Activated B cell treated with CpG ODN at 0.5 μM for 24 hours (primary cell): ENCODE measurements around the gene FAAP100. TPM values are rescaled to one million over a fixed set of nuclear protein-coding genes. Genes with fewer than 3 reads are reported as not detected.

Experiments
- ATAC-seq: fragments of 200-7000 bp; cut with Tn5 transposase; one replicate; pipeline ENCODE4 v1.10.0; 2021; ENCODE audit warnings: low read depth, mild to moderate bottlenecking, moderate library complexity
- CTCF ChIA-PET: fragments of 350-600 bp; sonication (Branson Sonifier 250); formaldehyde crosslinking; loops from one replicate; lab custom pipeline; 2021; ENCODE audit warnings: antibody characterized with exemption; lab: Charles Lee
- POLR2A ChIA-PET: fragments of 350-600 bp; sonication (Branson Sonifier 250); formaldehyde crosslinking; loops from one replicate; lab custom pipeline; 2021; ENCODE audit warnings: antibody characterized with exemption; lab: Charles Lee
- DNase-seq: peaks from one replicate; pipeline ENCODE4 v3.0.0; 2022
- H3K27ac Mint-ChIP-seq: one replicate; pipeline ENCODE4 v1.8.0; 2020; ENCODE audit warnings: mixed read lengths
- H3K27me3 Mint-ChIP-seq: one replicate; pipeline ENCODE4 v1.8.0; 2021; ENCODE audit warnings: mixed read lengths
- H3K36me3 Mint-ChIP-seq: one replicate; pipeline ENCODE4 v1.8.0; 2021; ENCODE audit warnings: low read depth, mixed read lengths
- H3K4me1 Mint-ChIP-seq: one replicate; pipeline ENCODE4 v1.8.0; 2021; ENCODE audit warnings: mixed read lengths
- H3K4me3 Mint-ChIP-seq: one replicate; pipeline ENCODE4 v1.8.0; 2020; ENCODE audit warnings: mild to moderate bottlenecking, mixed read lengths
- H3K9me3 Mint-ChIP-seq: one replicate; pipeline ENCODE4 v1.8.0; 2020; ENCODE audit warnings: mixed read lengths
- intact Hi-C: fragments of 100-400 bp; cut with micrococcal nuclease; formaldehyde crosslinking; loops from one replicate; pipeline ENCODE4 v1.15.1; 2024
- total RNA-seq: library from RNA; stranded (reverse); gene quantifications from 2 replicates; pipeline ENCODE4 v1.2.3, GENCODE V29; 2022
- TF ChIP-seq, protein P1 (sequence below): fragments of 200-600 bp; IDR thresholded peaks from one replicate; pipeline ENCODE4 v1.8.0; 2022; ENCODE audit warnings: antibody characterized with exemption, mild to moderate bottlenecking

Gene FAAP100
- total RNA-seq, 1 donor from 2014 or later: 48.2 TPM

DNA sequence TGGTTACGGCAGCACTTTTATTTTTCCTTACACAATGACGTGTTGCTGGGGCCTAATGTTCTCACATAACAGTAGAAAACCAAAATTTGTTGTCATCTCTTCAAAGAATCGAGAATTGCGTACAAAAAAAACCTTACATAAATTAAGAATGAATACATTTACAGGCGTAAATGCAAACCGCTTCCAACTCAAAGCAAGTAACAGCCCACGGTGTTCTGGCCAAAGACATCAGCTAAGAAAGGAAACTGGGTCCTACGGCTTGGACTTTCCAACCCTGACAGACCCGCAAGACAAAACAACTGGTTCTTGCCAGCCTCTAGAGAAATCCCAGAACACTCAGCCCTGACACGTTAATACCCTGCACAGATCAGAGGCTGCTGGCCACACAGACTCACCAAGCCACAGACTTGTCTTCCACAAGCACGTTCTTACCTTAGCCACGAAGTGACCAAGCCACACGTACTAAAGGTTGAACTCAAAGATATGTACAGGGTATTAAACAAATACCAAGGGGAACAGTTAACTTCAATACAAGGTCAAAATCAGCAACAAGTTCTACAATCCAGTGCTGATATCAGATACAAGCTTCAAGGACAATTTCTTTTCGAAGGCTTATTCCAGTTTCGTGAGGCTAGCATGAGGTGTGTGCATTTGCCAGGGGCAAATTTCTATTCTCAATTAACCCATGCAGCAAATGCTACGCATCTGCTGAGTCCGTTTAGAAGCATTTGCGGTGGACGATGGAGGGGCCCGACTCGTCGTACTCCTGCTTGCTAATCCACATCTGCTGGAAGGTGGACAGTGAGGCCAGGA lies 42.0 kb downstream of the FAAP100 start:
- H3K9me3 Mint-ChIP-seq: no peaks in the 10 kb centered on the region
- peak overlapping the region; percentile 99 for H3K4me3 Mint-ChIP-seq
- CTCF ChIA-PET: interaction anchor here (1.4 to 1.8 kb wide), 2 partner anchors 25 to 88 kb away, joined by 3 read pairs; no protein-coding TSS in a partner anchor
- H3K27ac Mint-ChIP-seq: peak overlapping the region; percentile 92
- DNase-seq (no peak), ATAC-seq (no peak)
- H3K4me1 Mint-ChIP-seq: peaks cover 35% of the 10 kb centered on the region
- POLR2A ChIA-PET: interaction anchor here (1.2 to 14.0 kb wide), 12 partner anchors 8 to 1698 kb away, joined by 3 to 188 read pairs (median 12); partner anchors contain the start of genes FAAP100 and SLC38A10
- intact Hi-C loops: loop anchor here (5.0 to 10.0 kb wide), 5 partner anchors 355 to 1705 kb away; partner anchors contain the start of genes EIF4A3, FASN and P4HB
- H3K27me3 Mint-ChIP-seq: no peaks in the 10 kb centered on the region
- H3K36me3 Mint-ChIP-seq: peaks cover 48% of the 10 kb centered on the region
- TF ChIP-seq, protein P1, sequence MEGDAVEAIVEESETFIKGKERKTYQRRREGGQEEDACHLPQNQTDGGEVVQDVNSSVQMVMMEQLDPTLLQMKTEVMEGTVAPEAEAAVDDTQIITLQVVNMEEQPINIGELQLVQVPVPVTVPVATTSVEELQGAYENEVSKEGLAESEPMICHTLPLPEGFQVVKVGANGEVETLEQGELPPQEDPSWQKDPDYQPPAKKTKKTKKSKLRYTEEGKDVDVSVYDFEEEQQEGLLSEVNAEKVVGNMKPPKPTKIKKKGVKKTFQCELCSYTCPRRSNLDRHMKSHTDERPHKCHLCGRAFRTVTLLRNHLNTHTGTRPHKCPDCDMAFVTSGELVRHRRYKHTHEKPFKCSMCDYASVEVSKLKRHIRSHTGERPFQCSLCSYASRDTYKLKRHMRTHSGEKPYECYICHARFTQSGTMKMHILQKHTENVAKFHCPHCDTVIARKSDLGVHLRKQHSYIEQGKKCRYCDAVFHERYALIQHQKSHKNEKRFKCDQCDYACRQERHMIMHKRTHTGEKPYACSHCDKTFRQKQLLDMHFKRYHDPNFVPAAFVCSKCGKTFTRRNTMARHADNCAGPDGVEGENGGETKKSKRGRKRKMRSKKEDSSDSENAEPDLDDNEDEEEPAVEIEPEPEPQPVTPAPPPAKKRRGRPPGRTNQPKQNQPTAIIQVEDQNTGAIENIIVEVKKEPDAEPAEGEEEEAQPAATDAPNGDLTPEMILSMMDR: no peak

DNA sequence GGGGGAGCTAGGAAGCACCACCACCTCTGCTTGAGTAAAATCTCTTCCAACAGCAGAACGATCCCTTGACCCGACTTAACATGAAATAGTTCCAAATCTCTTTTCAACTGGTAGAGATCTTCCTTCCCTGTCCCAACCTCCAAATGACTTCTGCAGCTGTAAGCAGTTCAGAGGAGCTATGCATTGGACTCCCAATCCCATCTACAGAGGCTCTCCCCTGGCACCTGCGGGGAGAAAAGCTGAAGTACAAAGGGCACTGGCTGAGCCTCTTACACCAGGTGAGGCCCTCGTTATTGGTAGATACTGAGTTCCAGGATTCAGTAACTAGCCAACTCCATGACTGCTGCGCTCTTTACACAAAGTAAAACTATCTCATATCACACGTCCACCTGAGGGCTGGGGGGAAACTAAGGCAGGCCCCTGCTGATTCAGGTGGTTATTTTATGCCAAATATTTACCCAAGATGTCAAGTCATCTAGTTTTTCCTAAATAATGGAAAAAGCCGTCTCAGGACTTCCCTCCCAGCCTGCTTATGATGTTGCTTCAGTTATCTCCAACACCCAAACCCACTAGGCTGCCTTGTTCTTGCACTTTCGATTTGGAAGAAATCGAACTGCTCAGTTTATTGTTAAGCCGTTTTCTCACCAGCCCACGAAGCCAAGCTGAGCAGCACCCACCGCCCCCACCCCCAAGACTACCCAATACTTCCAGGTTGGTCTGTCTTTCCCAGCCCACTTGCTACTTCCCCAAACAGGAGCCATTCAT lies 42.8 kb downstream of the FAAP100 start:
- H3K4me3 Mint-ChIP-seq: peak overlapping the region; percentile 99
- ATAC-seq (no peak), DNase-seq (no peak)
- H3K27me3 Mint-ChIP-seq: no peaks in the 10 kb centered on the region
- POLR2A ChIA-PET: interaction anchor here (0.5 to 14.0 kb wide), 19 partner anchors 9 to 1698 kb away, joined by 3 to 188 read pairs (median 4); partner anchors contain the start of genes CBX4, FAAP100, MRPL12 and SLC38A10
- H3K27ac Mint-ChIP-seq: peak overlapping the region; percentile 76
- H3K4me1 Mint-ChIP-seq: peaks cover 35% of the 10 kb centered on the region
- intact Hi-C loops: no loop called here
- TF ChIP-seq, protein P1: no peak
- no peaks in the 10 kb centered on the region for H3K9me3 Mint-ChIP-seq
- CTCF ChIA-PET: interaction anchor here (0.9 to 1.8 kb wide), 5 partner anchors 24 to 217 kb away, joined by 3 to 6 read pairs (median 3); no protein-coding TSS in a partner anchor
- peaks cover 47% of the 10 kb centered on the region for H3K36me3 Mint-ChIP-seq

DNA sequence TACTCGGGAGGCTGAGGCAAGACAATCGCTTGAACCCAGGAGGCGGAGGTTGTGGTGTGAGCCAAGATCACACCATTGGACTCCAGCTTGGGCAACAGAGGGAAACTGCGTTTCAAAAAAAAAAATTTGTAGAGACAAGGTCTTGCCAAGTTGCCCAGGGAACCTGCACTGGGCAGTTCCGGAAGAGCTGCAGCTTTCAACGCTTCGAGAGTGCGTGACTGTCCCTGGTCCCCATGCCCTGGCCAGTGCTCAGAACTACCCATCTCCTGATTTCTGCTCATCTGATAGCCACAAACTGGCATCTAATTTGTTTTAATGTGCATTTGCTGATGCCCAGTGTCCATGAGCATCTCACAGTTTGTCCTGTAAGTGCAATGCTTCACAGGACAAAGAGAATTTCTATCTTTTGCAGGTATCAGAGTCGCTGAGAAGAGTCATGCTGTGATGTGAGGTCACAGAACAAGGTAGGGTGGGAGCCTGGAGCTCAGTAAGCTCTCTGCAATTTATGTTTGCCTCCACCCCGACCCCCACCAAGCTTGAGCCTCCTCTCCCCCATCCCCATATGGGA lies 43.4 kb downstream of the FAAP100 start:
- Mint-ChIP-seq H3K4me3 (peak overlapping the region; percentile 99), H3K27ac (peak overlapping the region; percentile 76), H3K27me3 (no peaks in the 10 kb centered on the region), H3K9me3 (no peaks in the 10 kb centered on the region), H3K4me1 (peaks cover 35% of the 10 kb centered on the region), H3K36me3 (peaks cover 47% of the 10 kb centered on the region)
- TF ChIP-seq, protein P1: no peak
- DNase-seq (no peak), ATAC-seq (no peak)
- ChIA-PET POLR2A (interaction anchor here (0.6 to 14.0 kb wide), 22 partner anchors 9 to 1669 kb away, joined by 3 to 188 read pairs (median 4); partner anchors contain the start of genes CBX4, CEP131, FAAP100 and MRPL12), CTCF (interaction anchor here (0.9 to 1.5 kb wide), 4 partner anchors 24 to 217 kb away, joined by 3 to 6 read pairs (median 4); no protein-coding TSS in a partner anchor)
- intact Hi-C loops: no loop called here

DNA sequence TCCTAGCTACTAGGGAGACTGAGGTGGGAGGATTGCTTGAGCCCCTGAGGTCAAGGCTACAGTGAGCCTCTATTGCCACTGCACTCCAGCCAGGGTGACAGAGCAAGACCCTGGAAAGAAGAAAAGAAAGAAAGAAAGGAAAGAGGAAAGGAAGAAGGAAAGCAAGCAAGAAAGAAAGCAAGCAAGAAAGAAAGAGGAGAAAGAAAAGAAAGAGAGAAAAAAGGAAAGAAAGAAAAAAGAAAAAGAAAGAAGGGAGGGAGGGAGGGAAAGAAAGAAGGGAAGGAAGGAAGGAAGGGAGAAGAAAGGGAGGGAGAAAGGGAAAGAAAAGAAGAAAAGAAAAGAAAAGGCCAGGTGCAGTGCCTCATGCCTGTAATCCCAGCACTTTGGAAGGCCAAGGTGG lies 48.5 kb downstream of the FAAP100 start:
- H3K27me3 Mint-ChIP-seq: no peaks in the 10 kb centered on the region
- intact Hi-C loops: no loop called here
- no peak for ATAC-seq
- H3K4me1 Mint-ChIP-seq: peaks cover 5% of the 10 kb centered on the region
- TF ChIP-seq, protein P1: no peak
- CTCF ChIA-PET: no interaction called here
- H3K4me3 Mint-ChIP-seq: no peak overlapping the region
- H3K36me3 Mint-ChIP-seq: peaks cover 10% of the 10 kb centered on the region
- POLR2A ChIA-PET: no interaction called here
- no peak for DNase-seq
- no peak overlapping the region for H3K27ac Mint-ChIP-seq
- no peaks in the 10 kb centered on the region for H3K9me3 Mint-ChIP-seq
